Subcutaneous adipose tissue (tissue), 4 donors: ENCODE measurements around the gene ALDH1A3. TPM values are rescaled to one million over a fixed set of nuclear protein-coding genes. Genes with fewer than 3 reads are reported as not detected.

Experiments
- total RNA-seq, 4 donors: library from RNA; depleted of rRNA; stranded (reverse); fragments of >200 nt; gene quantifications; one replicate each; pipeline ENCODE4 v1.1.0, GENCODE V29; 2016
- TF ChIP-seq, protein P1 (sequence below): fragments of 450-650 bp; IDR thresholded peaks from one replicate; pipeline ENCODE4 v1.5.1; 2016; ENCODE audit warnings: low read depth, mild to moderate bottlenecking, control low read depth, antibody characterized with exemption, moderate library complexity

The ALDH1A3 gene
- total RNA-seq, 4 donors from 2014 or later: 9.6 to 54.3 (median 36.6) TPM

GRCh38 chr15:100925480-100925879, 45.8 kb downstream of the ALDH1A3 start:
- TF ChIP-seq, protein P1, sequence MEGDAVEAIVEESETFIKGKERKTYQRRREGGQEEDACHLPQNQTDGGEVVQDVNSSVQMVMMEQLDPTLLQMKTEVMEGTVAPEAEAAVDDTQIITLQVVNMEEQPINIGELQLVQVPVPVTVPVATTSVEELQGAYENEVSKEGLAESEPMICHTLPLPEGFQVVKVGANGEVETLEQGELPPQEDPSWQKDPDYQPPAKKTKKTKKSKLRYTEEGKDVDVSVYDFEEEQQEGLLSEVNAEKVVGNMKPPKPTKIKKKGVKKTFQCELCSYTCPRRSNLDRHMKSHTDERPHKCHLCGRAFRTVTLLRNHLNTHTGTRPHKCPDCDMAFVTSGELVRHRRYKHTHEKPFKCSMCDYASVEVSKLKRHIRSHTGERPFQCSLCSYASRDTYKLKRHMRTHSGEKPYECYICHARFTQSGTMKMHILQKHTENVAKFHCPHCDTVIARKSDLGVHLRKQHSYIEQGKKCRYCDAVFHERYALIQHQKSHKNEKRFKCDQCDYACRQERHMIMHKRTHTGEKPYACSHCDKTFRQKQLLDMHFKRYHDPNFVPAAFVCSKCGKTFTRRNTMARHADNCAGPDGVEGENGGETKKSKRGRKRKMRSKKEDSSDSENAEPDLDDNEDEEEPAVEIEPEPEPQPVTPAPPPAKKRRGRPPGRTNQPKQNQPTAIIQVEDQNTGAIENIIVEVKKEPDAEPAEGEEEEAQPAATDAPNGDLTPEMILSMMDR: no peak

GRCh38 chr15:100926258-100926657, 46.6 kb downstream of the ALDH1A3 start:
- TF ChIP-seq, protein P1: no peak

DNA sequence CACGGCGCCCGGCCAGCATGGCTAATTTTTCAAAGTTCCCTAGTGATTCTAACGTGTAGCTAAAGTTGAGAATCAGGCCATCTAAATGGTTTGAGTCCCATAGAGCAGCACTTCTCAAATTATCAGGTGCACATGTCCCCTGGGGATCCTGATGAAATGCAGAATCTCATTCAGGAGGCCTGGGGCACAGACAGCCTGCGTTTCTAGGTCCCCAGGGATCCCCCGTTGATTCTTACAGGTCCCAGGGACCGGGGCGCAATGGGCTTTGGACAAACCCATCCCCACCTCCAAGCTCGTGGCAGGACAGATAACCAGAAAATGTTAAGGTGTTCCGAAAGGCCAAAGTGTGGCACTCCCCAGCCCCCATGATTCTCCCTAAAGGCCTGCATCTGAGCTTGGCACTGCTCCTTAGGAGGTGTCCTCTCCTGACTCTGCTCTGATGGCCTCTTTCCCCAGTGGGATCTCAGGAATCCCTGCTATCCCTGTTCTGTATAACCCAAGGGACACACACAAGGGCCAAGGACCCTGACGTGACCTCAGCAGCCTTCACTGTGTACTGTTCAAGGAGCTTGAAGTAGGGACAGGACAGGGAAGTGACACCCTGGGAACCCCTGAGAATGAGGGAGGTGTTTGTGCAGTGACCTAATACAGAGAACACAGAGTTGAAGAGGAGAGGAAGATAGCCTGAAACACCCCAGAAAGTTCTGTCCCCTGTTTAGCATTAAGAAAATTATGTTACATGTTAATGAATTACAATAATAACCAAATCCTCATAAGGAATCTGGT, 47.5 kb downstream of the ALDH1A3 start:
- TF ChIP-seq, protein P1: no peak

- TF ChIP-seq, protein P1: no peak
Observed at GRCh38 chr15:100928632-100929280, 49.1 kb downstream of the ALDH1A3 start.

GRCh38 chr15:100929641-100930042, 50.0 kb downstream of the ALDH1A3 start:
- TF ChIP-seq, protein P1: no peak

GRCh38 chr15:100930306-100930848, 50.7 kb downstream of the ALDH1A3 start:
- TF ChIP-seq, protein P1: no peak
